HG03025 (cell line): ENCODE measurements around the gene GPR142.

ENCODE experiments used
- ATAC-seq: cut with Tn5 transposase; IDR thresholded peaks from one replicate; pipeline ENCODE4 v1.9.1; 2021; ENCODE audit warnings: mild to moderate bottlenecking, moderate library complexity; ENCODE audit not compliant: unreplicated experiment, low FRiP score

The GPR142 gene

DNA sequence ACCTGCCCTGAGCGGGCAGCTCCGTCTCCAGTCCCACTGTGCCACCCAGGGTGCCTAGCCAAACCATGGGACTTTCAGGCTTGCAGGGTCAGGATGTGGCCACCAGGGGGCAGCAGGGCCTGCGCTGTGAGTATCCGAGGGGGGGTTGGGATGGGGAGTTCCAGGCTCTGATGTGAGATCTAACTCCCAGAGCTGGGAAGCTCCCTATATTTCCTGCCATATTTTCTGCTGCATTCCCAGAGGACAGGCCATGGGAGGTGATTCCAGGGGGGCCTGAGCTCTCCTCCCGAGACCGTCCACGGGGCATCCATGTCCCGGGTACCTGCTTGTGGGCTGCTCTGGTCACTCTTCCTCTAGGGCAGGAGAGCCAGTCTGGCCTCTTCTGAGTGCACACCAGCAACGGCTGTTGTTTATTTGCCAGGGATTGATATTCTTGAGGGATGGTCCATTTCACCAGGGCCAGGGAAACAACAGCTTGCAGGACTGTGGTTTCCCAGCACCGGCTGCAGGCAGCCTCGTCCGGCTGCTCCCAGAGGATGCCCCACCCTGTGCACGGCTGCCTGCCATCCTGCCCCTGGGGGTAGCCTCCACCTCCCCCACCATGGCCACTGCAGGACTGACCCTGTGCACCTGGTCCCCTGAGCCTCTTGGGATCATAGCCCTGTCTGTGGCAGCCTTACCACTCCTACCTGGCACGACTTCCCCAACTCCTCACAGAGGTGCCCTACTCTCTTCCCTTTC is 1.2 kb downstream of the GPR142 start:
- ATAC-seq = no peak

DNA sequence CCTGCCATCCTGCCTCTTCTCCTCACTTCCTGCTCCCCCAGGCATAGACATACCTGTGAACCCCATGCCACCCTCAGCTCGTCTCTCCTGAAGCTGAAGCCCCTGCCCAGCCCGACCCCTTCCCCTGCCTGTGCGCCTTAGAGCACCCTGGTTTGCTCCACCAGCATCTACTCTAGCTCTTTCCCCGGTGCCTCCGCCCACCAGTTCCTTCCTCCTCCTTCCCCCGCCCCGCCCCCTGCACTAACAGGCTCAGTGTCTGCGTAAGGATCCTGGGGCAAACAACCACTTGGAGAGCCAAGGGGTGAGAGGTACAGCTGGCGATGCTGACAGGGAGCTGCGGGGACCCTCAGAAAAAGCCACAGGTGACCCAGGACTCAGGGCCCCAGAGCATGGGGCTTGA is 1.9 kb downstream of the GPR142 start:
- ATAC-seq = no peak

DNA sequence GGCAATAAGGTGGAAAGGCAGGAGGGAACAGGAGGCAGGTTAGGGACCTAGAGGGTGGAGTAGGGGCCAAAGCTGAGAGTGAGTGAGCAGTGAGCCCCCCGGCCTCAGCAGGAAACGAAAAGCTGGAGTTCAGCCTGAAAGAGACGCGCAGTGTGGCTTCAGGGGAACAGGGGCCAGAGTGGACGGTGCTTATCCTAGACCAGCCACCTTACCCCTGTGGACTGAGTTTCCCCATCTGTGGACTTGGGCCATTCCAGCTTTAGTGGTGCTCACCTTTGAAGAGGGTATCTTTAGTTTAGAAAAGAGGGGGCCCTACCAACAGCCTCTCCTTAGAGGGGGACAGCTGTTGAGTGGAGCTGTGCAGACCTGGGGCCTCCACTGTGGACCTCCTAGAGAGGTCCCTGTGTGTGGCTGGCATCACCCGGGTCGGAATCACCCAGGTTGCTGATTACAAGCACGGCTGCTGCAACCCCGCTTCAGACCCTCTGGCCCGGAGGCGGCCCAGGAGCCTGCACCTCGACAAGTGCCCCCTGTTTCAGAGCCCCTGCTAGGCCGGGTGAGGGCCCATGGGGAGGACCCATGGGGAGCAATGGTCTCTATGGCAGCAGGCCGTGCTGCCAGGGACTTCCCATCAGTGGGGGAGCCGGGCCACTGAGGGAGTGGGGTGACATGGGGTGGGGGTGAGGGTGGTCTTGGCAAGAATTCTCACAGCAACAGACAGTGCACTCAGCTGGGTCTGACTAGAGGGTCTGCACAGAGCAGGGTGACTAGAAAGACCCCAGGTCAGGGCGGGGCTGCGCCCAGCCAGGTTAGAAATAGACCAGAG is 2.6 kb downstream of the GPR142 start:
- ATAC-seq = no peak

DNA sequence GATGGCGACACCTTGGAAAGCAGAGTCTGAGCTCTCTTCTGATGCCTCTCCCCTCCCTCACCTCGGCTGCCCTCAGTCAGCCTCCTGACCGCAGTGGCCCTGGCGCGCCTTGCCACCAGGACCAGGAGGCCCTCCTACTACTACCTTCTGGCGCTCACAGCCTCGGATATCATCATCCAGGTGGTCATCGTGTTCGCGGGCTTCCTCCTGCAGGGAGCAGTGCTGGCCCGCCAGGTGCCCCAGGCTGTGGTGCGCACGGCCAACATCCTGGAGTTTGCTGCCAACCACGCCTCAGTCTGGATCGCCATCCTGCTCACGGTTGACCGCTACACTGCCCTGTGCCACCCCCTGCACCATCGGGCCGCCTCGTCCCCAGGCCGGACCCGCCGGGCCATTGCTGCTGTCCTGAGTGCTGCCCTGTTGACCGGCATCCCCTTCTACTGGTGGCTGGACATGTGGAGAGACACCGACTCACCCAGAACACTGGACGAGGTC is 4.4 kb downstream of the GPR142 start:
- no peak for ATAC-seq

DNA sequence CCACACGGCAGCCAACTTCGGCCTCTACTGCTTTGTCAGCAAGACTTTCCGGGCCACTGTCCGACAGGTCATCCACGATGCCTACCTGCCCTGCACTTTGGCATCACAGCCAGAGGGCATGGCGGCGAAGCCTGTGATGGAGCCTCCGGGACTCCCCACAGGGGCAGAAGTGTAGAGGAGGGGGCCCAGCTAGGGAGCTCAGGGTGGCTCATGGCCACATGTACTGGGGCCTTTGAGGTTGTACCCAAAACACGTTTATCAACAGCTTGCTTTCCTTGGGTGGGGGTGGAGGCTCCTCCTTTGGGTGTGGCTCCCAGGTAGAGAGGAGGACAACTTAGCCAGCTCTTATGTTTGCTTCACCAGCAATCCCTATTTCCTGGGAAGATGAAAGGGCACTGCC is 5.1 kb downstream of the GPR142 start:
- no peak for ATAC-seq

DNA sequence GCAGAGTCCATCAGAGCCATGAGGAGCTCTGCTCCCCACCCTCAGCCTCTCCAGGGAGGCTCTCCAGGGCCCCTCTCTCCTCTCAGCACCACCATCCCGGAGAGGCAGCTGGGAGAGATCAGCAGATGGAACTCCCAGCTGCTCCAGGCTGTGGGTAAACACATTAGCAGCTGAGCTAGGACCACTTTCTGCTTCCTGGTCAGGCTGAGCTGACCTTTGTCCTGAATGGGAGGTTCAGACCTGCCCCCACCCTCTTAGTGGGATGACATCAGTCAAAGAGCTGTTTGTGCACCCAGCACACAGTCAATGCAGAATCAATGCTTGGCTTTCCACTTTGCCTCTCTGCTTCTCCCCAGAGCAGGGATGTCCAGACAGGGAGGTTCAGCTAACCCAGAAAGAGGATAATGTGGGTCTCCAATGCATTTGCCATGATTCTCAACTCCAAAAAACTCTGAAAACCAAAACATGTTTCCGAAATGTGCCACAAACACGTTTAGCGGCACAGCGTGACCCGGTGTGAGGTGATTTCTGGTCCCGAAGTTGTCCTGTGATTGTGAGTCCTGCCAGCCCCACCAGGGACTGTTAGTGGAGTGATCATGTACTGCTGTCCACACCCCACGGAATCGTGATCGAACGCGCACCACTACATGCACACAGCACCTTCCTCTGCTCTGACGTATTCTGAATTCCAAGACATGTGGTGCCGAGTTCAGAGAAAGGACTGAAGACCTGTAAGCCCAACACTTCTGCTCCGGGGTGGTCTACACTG is 6.7 kb downstream of the GPR142 start:
- ATAC-seq = no peak

DNA sequence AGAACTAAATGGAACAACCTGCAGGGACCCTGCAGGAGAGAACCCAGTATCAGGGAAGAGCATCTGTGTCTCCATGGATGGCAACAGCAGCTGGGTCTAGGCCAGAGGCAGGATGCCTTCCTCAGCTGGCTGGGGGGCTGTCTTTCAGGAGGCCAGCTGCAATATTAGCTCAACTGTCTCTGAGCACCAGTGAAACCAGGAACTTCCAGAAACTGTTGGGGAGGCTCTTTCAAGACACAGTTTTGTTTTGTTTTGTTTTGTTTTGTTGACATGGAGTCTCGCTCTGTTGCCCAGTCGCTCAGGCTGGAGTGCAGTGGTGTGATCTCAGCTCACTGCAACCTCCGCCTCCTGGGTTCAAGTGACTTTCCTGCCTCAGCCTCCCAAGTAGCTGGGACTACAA is 7.6 kb downstream of the GPR142 start:
- no peak for ATAC-seq

DNA sequence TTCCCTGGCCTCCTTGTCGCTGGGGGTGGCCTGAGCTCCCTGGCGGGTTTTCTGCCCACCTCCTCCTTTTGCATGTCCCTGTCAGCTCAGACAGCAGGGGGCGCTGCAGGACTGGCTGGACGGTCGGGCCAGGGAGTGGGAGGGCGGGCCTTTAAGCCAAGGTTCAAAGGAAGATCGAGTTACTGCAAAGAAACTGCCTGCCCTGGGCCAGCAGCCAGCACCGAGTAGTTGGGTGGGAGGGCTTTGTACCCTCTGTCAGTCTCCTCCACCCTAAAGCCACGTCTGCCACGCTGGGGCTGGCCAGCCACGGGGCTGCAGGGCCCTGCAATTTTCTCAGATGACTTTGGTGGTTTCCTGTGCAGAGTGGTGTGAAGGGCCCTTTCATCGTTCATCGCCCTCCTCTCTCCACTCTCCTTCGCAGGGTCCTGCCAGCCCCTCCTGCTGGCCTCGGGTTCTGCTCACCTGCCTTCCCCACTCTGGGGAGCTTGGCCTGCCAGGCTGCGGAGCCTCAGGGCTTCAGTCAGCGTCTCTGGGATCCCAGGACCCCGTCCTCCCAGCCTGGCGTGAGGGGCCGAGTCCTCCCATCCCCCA is 12.3 kb downstream of the GPR142 start:
- no peak for ATAC-seq

DNA sequence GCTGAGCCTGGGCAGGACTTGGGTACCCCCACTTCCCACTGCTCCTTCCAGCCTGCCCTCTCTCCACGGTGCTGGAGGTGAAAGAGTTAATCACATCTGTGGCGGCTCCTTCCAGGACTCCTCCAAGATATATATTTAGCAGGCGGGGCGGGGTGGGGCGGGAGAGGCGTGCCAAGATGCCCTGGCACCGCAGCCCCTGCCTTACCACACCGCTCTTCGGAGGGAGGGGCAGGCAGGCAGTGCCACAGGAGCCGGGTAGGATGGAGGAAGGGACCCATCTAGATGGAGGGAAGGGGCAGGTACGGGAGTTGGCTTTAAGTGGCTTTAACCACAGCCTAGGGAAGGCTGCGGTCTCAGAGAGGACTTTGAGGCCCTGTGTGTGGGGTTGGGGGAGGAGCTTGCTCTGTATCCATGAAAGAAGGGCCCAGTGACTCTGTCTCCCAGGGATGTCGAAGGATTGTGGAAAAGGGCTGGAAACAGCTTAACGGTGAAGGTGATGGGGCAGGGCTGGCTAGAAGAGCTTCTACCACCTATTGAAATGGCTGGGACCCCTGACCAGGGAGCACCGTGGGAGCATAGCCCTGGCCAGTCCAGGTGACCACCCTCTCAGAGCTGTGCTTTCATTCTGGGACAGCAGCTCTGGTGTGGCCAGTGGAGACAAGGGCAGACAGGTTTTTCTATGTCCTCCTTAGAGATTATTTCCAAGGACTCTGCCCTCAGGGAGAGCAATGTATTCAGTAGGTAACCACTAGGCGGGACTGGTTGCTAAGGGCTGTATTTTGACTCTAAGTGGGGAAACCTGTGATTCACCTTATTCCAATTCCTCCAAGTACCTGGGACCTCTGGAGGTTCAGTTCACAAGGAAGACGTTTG is 13.0 kb downstream of the GPR142 start:
- no peak for ATAC-seq

DNA sequence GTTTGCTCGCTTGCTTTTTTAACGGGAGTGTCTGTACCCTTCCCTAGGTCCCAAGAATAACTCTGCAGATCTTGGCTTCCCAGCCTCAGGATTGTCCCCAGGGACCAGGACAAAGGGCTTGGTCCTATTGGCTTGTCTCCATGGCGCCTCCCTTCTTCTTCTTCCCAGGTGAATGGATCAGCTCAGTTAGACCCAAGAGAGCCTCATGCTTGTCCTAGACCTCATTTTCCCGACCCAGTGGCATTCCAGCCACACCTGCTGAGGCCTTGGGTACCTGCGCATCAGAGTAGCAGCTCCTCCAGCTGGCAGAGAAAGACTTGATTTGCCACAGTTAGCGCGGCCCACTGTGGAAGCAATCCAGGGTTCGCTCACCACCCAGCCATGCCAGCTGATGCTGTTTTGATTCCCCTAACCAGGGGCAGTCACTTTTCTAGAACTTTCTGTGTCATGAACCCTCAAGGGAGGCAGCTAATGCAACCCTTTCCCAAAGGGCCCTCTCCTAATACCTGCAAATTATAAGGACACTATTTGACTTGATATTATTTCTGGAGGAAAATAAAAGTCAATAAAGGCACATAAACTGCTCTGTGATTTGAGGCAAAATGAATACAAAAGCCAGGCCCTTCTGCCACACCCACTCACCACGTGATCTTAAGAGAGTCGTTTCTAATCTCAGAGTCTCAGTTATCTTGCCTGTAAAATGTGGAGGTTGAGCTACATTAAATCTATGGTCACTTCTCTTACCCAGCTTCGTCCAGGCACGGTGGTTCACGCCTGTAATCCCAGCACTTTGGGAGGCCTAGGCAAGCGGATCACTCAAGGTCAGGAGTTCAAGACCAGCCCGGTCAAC is 13.9 kb downstream of the GPR142 start:
- no peak for ATAC-seq

DNA sequence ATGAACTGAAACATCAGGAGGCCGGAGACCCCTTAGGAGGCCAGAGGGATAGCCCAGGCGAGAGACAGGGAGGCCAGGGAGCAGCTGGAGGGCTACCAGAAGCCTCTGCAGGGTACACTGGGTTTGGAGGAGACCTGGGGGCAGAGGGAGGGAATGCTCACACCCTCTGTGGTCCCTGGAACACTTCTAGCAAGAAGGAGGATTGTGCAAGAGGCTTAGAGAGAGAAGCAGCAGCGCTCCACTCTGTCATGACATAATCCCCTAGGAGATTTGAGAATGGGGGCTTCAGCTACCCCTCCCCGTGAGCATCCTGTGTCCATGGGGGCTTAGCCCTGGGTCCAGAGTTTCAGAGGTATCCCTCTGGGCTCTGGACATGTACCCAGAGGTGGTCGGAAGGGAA is 15.8 kb downstream of the GPR142 start:
- ATAC-seq = no peak

DNA sequence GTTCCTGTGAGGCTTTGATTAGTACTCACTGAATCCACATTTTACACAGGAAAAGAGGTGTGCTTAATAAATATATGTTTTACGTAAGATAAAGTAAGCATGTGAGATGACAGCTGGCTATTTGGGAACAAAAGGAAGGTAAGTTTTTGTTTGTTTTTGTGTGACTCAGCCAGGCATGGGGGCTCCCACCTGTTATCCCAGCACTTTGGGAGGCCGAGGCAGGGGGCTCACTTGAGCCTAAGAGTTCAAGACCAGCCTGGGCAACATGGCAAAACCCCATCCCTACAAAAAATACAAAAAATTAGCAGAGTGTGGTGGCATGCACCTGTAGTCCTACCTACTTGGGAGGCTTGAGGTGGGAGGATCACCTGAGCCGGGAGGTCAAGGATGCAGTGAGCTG is 17.9 kb downstream of the GPR142 start:
- ATAC-seq = no peak

DNA sequence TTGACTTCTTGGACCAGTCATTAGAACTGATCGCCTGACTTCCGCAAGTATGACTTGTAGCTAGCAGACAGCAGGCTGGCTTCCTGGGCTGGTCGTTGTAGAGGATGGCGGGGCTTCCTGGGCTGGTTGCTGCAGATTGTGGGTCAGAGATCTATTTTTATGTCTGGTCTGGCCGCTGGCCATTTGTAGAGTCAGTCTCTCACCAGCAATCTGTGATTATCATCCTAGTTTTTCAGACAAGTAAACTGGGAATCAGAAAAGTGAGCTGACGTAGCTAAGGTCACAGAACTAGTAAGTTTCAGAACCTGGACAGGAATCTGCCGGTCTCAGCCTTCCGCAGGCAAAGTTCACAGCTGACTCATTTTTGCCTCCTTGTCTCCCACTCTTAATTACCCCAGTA is 19.1 kb downstream of the GPR142 start:
- no peak for ATAC-seq

DNA sequence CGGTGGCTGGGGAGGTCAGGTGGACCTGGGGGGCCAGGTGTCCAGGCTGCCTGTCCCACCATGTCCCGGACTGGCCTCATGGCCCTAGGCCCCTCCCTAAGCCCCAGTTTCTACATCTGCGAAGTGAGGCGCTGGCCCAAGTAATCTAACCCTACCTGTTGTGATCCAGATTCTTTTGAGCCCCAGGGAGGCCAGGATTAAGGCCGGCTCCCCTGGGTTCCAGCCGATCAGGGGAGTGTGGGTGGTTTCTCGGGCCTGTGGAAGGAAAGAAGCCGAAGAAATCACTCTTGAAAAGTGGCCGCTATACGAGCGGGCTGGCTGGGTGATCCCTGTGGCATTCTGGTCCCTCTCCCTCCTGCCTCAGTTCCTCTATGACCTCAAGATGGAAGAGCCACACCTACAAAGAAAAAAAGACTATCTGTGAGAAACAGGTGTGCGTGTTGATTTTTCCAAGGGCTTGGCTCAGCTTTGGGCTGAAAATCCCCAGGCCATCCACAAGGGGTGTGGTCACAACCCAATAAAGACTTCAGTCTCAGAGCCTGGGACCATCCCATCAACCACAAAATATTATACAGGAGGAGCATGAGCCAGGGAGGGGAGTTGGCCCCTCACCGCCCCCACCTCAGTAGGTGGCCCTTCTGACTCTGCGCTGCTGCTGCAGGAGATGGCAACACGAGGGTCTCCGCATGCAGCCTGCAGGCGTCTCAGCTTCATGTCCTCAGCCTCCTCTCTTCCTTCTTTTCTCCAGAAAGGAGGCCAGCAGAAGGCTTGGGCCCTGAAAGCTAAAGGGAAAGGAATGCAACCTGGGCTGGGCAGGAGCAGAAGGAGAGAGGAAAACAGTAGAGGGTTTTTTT is 20.3 kb downstream of the GPR142 start:
- no peak for ATAC-seq

DNA sequence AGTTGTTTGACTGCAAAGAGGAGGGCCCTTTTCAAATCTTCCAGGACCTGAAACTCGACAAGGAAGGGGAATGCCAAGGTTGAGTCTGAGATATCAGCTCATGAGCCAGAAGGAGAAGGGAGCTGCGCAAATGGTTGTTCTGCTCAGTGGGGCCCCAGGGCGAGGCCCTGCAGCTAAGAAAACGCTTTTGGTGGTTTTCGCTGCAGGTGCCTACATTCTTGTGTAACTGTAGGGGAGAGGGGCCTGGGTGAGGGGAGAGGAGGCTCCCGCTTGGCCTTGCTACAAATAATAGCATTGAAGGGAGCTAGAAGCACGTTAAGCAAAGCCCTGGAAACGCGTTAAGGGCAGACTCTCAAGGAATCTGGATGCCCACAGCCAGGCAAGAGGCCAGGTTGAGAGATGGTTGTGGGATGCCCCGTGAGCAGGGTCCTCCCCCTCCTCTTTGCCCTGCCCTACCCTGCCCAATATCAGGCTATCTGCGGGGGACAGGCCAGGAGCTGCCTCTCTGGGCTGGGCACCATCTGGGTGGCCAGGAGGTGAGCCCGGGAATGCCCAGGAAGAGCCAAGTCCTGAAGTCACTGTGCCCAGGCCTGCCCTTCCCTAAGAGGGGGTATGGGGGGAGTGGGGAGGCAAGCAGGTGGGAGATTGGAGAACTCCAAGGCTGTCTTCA is 21.9 kb downstream of the GPR142 start:
- ATAC-seq = no peak

DNA sequence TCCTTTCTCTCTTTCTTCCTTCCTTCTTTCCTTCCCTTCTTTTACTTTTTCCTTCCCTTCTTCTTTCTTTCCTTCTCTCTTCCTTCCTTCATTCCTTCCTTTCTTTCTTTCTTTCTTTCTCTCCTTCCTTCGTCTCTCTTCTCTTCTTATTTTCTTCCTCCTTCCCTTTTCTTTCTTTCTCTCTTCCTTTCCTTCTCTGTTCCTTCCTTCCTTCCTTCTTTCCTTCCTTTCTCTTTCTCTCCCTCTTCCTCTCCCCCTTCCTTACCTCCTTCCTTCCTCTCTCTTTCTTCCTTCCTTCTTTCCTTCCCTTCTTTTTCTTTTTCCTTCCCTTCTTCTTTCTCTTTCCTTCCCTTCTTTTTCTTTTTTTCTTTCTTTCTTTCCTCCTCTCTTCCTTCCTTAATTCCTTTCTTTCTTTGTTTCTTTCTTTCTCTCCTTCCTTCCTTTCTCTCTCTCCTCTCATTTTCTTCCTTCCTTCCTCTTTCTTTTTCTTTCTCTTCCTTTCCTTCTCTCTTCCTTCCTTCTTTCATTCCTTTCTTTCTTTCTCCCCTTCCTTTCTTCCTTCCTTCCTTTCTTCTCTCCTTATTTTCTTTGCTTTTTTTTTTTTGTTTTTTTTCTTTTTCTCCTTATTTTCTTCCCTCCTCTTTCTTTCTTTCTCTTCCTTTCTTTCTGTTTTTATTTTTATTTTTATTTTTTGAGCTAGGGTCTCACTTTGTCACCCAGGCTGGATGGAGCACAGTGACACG is 22.8 kb downstream of the GPR142 start:
- ATAC-seq = no peak
